ENCODE measurements around the gene IFNA13. TPM values are rescaled to one million over a fixed set of nuclear protein-coding genes. Genes with fewer than 3 reads are reported as not detected.

IFNA13 gene
- total and polyA plus RNA-seq, 2 experiments from 2014 or later = not detected

- Histone ChIP-seq H3K4me3 (no peak overlapping the region), H3K27ac (no peak overlapping the region), H3K36me3 (no peaks in the 10 kb centered on the region), H3K4me1 (ENCODE audit: low read depth) (no peaks in the 10 kb centered on the region), H3K9me3 (ENCODE audit: low read depth) (no peaks in the 10 kb centered on the region), H3K27me3 (no peaks in the 10 kb centered on the region)
- DNase-seq (ENCODE audit: low read depth in 1 of 2, low spot score in 1 of 2) = no peak
- no peak for TF ChIP-seq CTCF (IDR thresholded peaks at IDR 0.05; ENCODE audit: low read depth, low read length)
These were observed 19.4 kb downstream of the IFNA13 start for GRCh38 chr9:21348430-21348970.

GRCh38 chr9:21340735-21341134 lies 27.1 kb downstream of the IFNA13 start:
- Histone ChIP-seq H3K27ac (no peak overlapping the region), H3K4me1 (ENCODE audit: low read depth) (peaks cover 2% of the 10 kb centered on the region), H3K27me3 (no peaks in the 10 kb centered on the region), H3K4me3 (no peak overlapping the region), H3K9me3 (ENCODE audit: low read depth) (no peaks in the 10 kb centered on the region), H3K36me3 (no peaks in the 10 kb centered on the region)
- no peak for DNase-seq (ENCODE audit: low read depth in 1 of 2, low spot score in 1 of 2)
- no peak for TF ChIP-seq CTCF (IDR thresholded peaks at IDR 0.05; ENCODE audit: low read depth, low read length)

- Histone ChIP-seq H3K27ac (no peak overlapping the region), H3K4me1 (ENCODE audit: low read depth) (peaks cover 25% of the 10 kb centered on the region), H3K4me3 (no peak overlapping the region), H3K27me3 (no peaks in the 10 kb centered on the region), H3K36me3 (peaks cover 2% of the 10 kb centered on the region), H3K9me3 (ENCODE audit: low read depth) (no peaks in the 10 kb centered on the region)
- TF ChIP-seq CTCF (IDR thresholded peaks at IDR 0.05; ENCODE audit: low read depth, low read length) = no peak
- no peak for DNase-seq (ENCODE audit: low read depth in 1 of 2, low spot score in 1 of 2)
These were observed 31.4 kb downstream of the IFNA13 start for GRCh38 chr9:21336457-21336856.

GRCh38 chr9:21334701-21335632 lies 32.9 kb downstream of the IFNA13 start, which contains the start of gene KLHL9:
KLHL9 (minus strand) TSS chr9:21335404; CDS start chr9:21334859, 545 bp downstream.
- H3K9me3 ChIP-seq (ENCODE audit: low read depth) = no peaks in the 10 kb centered on the region
- peaks cover 28% of the 10 kb centered on the region for H3K4me1 ChIP-seq (ENCODE audit: low read depth)
- H3K27ac ChIP-seq = peak within 1 kb of the TSS; percentile 94
- H3K36me3 ChIP-seq = peaks cover 2% of the 10 kb centered on the region
- H3K27me3 ChIP-seq = no peaks in the 10 kb centered on the region
- DNase-seq (ENCODE audit: low read depth in 1 of 2, low spot score in 1 of 2) = peak; percentile 93 to 95
- H3K4me3 ChIP-seq = peak within 1 kb of the TSS; percentile 50
- TF ChIP-seq CTCF (IDR thresholded peaks at IDR 0.05; ENCODE audit: low read depth, low read length) = no peak

GRCh38 chr9:21333226-21333625 lies 34.6 kb downstream of the IFNA13 start:
- H3K27me3 ChIP-seq = no peaks in the 10 kb centered on the region
- no peak overlapping the region for H3K27ac ChIP-seq
- no peak for DNase-seq (ENCODE audit: low read depth in 1 of 2, low spot score in 1 of 2)
- H3K9me3 ChIP-seq (ENCODE audit: low read depth) = no peaks in the 10 kb centered on the region
- peaks cover 34% of the 10 kb centered on the region for H3K4me1 ChIP-seq (ENCODE audit: low read depth)
- TF ChIP-seq CTCF (IDR thresholded peaks at IDR 0.05; ENCODE audit: low read depth, low read length) = no peak
- peak overlapping the region; percentile 50 for H3K4me3 ChIP-seq
- peaks cover 2% of the 10 kb centered on the region for H3K36me3 ChIP-seq
